Endothelial cell of umbilical vein (primary cell): Measurements from ENCODE around the gene ZCCHC14. TPM values are rescaled to one million over a fixed set of nuclear protein-coding genes. Genes with fewer than 3 reads are reported as not detected.

Experiments used
- BruUV-seq: library from RNA; stranded (reverse); fragments of 400-500 nt; replicated peaks from 2 replicates; lab custom pipeline; 2021; lab: Mats Ljungman, UMichigan
- CTCF ChIA-PET: fragments of 300-600, 350-600 bp; sonication (Branson Sonifier 250); formaldehyde crosslinking; loops from one replicate; lab custom pipeline; 2021; ENCODE audit warnings: antibody characterized with exemption, inconsistent platforms; lab: Charles Lee
- POLR2A ChIA-PET: fragments of 300-600, 350-600 bp; sonication (Branson Sonifier 250); formaldehyde crosslinking; loops from one replicate; lab custom pipeline; 2021; ENCODE audit warnings: antibody characterized with exemption, inconsistent platforms; lab: Charles Lee
- DNase-seq: peaks from one replicate; pipeline ENCODE4 v3.0.0-alpha.2; 2011; ENCODE audit warnings: low read depth, low spot score
- FAIRE-seq: peaks from 2 replicates; lab custom pipeline; 2011; peaks lifted over from hg19 to GRCh38; lab: Jason Lieb, UNC
- H2AFZ ChIP-seq: 2 replicates; pipeline ENCODE4 v1.6.0; 2012; ENCODE audit warnings: low read depth, low read length, control low read depth, inconsistent platforms
- H3K27ac ChIP-seq: 2 replicates; pipeline ENCODE4 v1.5.1; 2011; ENCODE audit warnings: low read depth, mild to moderate bottlenecking, control low read depth, low read length, moderate library complexity; ENCODE audit not compliant: insufficient read depth
- H3K27me3 ChIP-seq, 2 experiments: 2 replicates each; pipeline versions ENCODE4 v1.6.0 to v1.6.1; 2011; ENCODE audit warnings: low read length in 2 of 2, mixed read lengths in 1 of 2; ENCODE audit not compliant: control insufficient read depth in 2 of 2, insufficient read depth in 2 of 2
- H3K36me3 ChIP-seq, 2 experiments: 2 replicates in 1 of 2; 3 replicates in 1 of 2; pipeline ENCODE4 v1.5.1; 2011; ENCODE audit warnings: low read length in 2 of 2, mild to moderate bottlenecking in 1 of 2, moderate library complexity in 1 of 2; ENCODE audit not compliant: control insufficient read depth in 2 of 2, insufficient read depth in 2 of 2; ENCODE audit errors: extremely low read depth in 1 of 2
- H3K4me1 ChIP-seq: 3 replicates; pipeline ENCODE4 v1.5.1; 2011; ENCODE audit warnings: mild to moderate bottlenecking, low read length; ENCODE audit not compliant: control insufficient read depth, insufficient read depth; ENCODE audit errors: extremely low read depth
- H3K4me2 ChIP-seq: 2 replicates; pipeline ENCODE4 v1.6.1; 2011; ENCODE audit warnings: low read length, control low read depth, mixed read lengths; ENCODE audit not compliant: insufficient read depth
- H3K4me3 ChIP-seq, 3 experiments: fragments of 200-600 bp in 1 of 3; sonication (generic), shearing (Covaris generic) in 1 of 3; replicated peaks in 1 of 3; 2 replicates each; pipeline ENCODE4 v1.5.1; 2011 to 2016; ENCODE audit warnings: control low read depth in 3 of 3, low read length in 3 of 3, mild to moderate bottlenecking in 2 of 3, inconsistent platforms in 1 of 3, low read depth in 1 of 3, moderate library complexity in 1 of 3; ENCODE audit not compliant: insufficient read depth in 1 of 3
- H3K79me2 ChIP-seq: 2 replicates; pipeline ENCODE4 v1.6.0; 2012; ENCODE audit warnings: low read length, inconsistent platforms; ENCODE audit not compliant: control insufficient read depth, insufficient read depth
- H3K9ac ChIP-seq: replicated peaks from 2 replicates; pipeline ENCODE3; 2011; ENCODE audit warnings: low read length, control low read depth; ENCODE audit not compliant: insufficient read depth; ENCODE audit errors: extremely low read depth
- H3K9me1 ChIP-seq: replicated peaks from 3 replicates; pipeline ENCODE4 v1.6.0; 2011; ENCODE audit warnings: mild to moderate bottlenecking, low read length; ENCODE audit not compliant: control insufficient read depth, insufficient read depth; ENCODE audit errors: extremely low read depth
- H3K9me3 ChIP-seq: replicated peaks from 2 replicates; pipeline ENCODE4 v1.5.1; 2012; ENCODE audit warnings: low read length, inconsistent platforms; ENCODE audit not compliant: control insufficient read depth, insufficient read depth
- H4K20me1 ChIP-seq: replicated peaks from 2 replicates; pipeline ENCODE3; 2011; ENCODE audit warnings: mild to moderate bottlenecking, low read length; ENCODE audit not compliant: control insufficient read depth, insufficient read depth; ENCODE audit errors: extremely low read depth
- CTCF ChIP-seq, 2 donors: IDR thresholded peaks; 1 replicate in 1 of 2; 2 replicates in 1 of 2; pipeline ENCODE4 v1.5.1; 2011; ENCODE audit warnings: low read length in 2 of 2, mild to moderate bottlenecking in 2 of 2, moderate library complexity in 2 of 2, control low read depth in 1 of 2, inconsistent platforms in 1 of 2, low read depth in 1 of 2; ENCODE audit not compliant: insufficient read depth in 1 of 2; ENCODE audit errors: extremely low read depth in 1 of 2
- EZH2 ChIP-seq: IDR thresholded peaks from 2 replicates; pipeline ENCODE4 v1.6.1; 2012; ENCODE audit warnings: borderline replicate concordance, low read depth, mild to moderate bottlenecking, moderate library complexity, low read length, inconsistent platforms; ENCODE audit not compliant: severe bottlenecking
- FOS ChIP-seq: IDR thresholded peaks from 2 replicates; pipeline ENCODE4 v1.6.1; 2011; ENCODE audit warnings: mild to moderate bottlenecking, low read length, moderate library complexity, borderline replicate concordance; ENCODE audit not compliant: insufficient read depth
- GATA2 ChIP-seq: IDR thresholded peaks from 2 replicates; pipeline ENCODE4 v1.7.0; 2011; ENCODE audit warnings: low read depth, mild to moderate bottlenecking, moderate library complexity, mixed read lengths, low read length; ENCODE audit not compliant: insufficient read length, insufficient read depth
- JUN ChIP-seq: IDR thresholded peaks from 2 replicates; pipeline ENCODE4 v1.6.1; 2011; ENCODE audit warnings: borderline replicate concordance, low read depth; ENCODE audit not compliant: insufficient read length, insufficient read depth
- MYC ChIP-seq: IDR thresholded peaks from one replicate; pipeline ENCODE4 v1.6.1; 2011; ENCODE audit warnings: mild to moderate bottlenecking, low read depth, low read length
- POLR2A ChIP-seq: IDR thresholded peaks from 2 replicates; pipeline ENCODE4 v1.6.1; 2012; ENCODE audit warnings: low read depth, mild to moderate bottlenecking, control low read depth, low read length
- POLR2AphosphoS5 ChIP-seq: IDR thresholded peaks from 2 replicates; pipeline ENCODE4 v1.6.1; 2012; ENCODE audit warnings: low read depth, mild to moderate bottlenecking, control low read depth, low read length, moderate library complexity; ENCODE audit not compliant: insufficient read depth
- dilution Hi-C: fragments of 300-500 bp; cut with MboI; formaldehyde crosslinking; loops from one replicate; pipeline ENCODE4 v1.15.0; 2019; ENCODE audit warnings: low sequenced_read_pairs; ENCODE audit not compliant: extremely low pct_ligation_motif_present
- intact Hi-C: fragments of 100-400 bp; cut with micrococcal nuclease; formaldehyde crosslinking; loops from one replicate; pipeline ENCODE4 v1.10.0; 2022
- polyA plus RNA-seq, 4 experiments: library from polyadenylated mRNA; depleted of rRNA in 3 of 4; stranded (reverse) in 3 of 4; unstranded in 1 of 4; fragments of >200 nt; gene quantifications; 2 replicates each; pipeline versions ENCODE4 v1.2.1 to v1.2.3, GENCODE V29; 2011 to 2012; ENCODE audit warnings: missing spikeins in 1 of 4
- total RNA-seq: library from RNA; stranded (reverse); gene quantifications from 2 replicates; pipeline ENCODE4 v1.2.3, GENCODE V29; 2021
- TF ChIP-seq, protein P1 (sequence below): IDR thresholded peaks from 2 replicates; pipeline ENCODE4 v1.6.1; 2011; ENCODE audit not compliant: insufficient read depth, insufficient read length

ZCCHC14 gene
- total and polyA plus RNA-seq, 2 donors (not counting 3 experiments of a cell fraction or from before 2014, with no cell fraction given) = 9.5 to 30.9 TPM

GRCh38 chr16:87366288-87366687 is 126.5 kb downstream of the ZCCHC14 start:
- Histone ChIP-seq H3K79me2 (peaks cover 39% of the 10 kb centered on the region), H3K9ac (no peak overlapping the region), H3K27ac (no peak overlapping the region), H3K9me3 (no peaks in the 10 kb centered on the region), H3K36me3 (peaks cover 0 to 3% of the 10 kb centered on the region in 2 experiments), H3K4me1 (peaks cover 20% of the 10 kb centered on the region), H3K4me3 (no peak overlapping the region), H3K9me1 (no peaks in the 10 kb centered on the region), H2AFZ (no peak overlapping the region), H3K27me3 (no peaks in the 10 kb centered on the region), H4K20me1 (no peaks in the 10 kb centered on the region), H3K4me2 (no peak overlapping the region)
- intact Hi-C loops (loop anchor here (5.0 kb wide), 1 partner anchor 34 kb away; no protein-coding TSS in a partner anchor), dilution Hi-C loops (no loop called here)
- no peak for DNase-seq
- no peak for FAIRE-seq
- BruUV-seq = no TSS peak
- ChIA-PET POLR2A (no interaction called here), CTCF (no interaction called here)
- TF ChIP-seq FOS (no peak), MYC (no peak), EZH2 (no peak), GATA2 (no peak), POLR2AphosphoS5 (no peak), POLR2A (no peak), JUN (no peak), CTCF (IDR thresholded peaks at IDR 0.05; ENCODE audit: extremely low read depth in 1 of 2, insufficient read depth in 1 of 2, low read depth in 1 of 2, low read length in 2 of 2) (no peak)
- TF ChIP-seq, protein P1, sequence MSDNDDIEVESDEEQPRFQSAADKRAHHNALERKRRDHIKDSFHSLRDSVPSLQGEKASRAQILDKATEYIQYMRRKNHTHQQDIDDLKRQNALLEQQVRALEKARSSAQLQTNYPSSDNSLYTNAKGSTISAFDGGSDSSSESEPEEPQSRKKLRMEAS = no peak
